H9 (cell line): ENCODE data around the gene HK2. TPM values are rescaled to one million over a fixed set of nuclear protein-coding genes. Genes with fewer than 3 reads are reported as not detected.

Experiments
- DNase-seq: peaks from one replicate; pipeline ENCODE4 v3.0.0-alpha.2; 2017
- H2AFZ ChIP-seq: one replicate; pipeline ENCODE4 v1.6.1; 2013; ENCODE audit warnings: mild to moderate bottlenecking, low read length, control low read depth, moderate library complexity
- H2AK5ac ChIP-seq: 2 replicates; pipeline ENCODE4 v1.6.1; 2013; ENCODE audit warnings: low read length, control low read depth, mixed read lengths; ENCODE audit not compliant: insufficient read length
- H2BK120ac ChIP-seq: one replicate; pipeline ENCODE4 v1.6.1; 2013; ENCODE audit warnings: low read depth, mild to moderate bottlenecking, low read length, control low read depth, inconsistent platforms; ENCODE audit not compliant: poor library complexity, severe bottlenecking
- H2BK12ac ChIP-seq: 2 replicates; pipeline ENCODE4 v1.6.1; 2013; ENCODE audit warnings: low read length, control low read depth, mixed read lengths, low read depth; ENCODE audit not compliant: insufficient read length
- H2BK15ac ChIP-seq: 2 replicates; pipeline ENCODE4 v1.6.1; 2013; ENCODE audit warnings: low read depth, low read length, control low read depth
- H2BK20ac ChIP-seq: one replicate; pipeline ENCODE4 v1.6.1; 2013; ENCODE audit warnings: low read depth, mild to moderate bottlenecking, low read length, control low read depth, inconsistent platforms; ENCODE audit not compliant: poor library complexity, severe bottlenecking
- H2BK5ac ChIP-seq: 2 replicates; pipeline ENCODE4 v1.6.1; 2013; ENCODE audit warnings: low read length, control low read depth, mixed read lengths; ENCODE audit not compliant: insufficient read length
- H3K14ac ChIP-seq: 2 replicates; pipeline ENCODE4 v1.6.1; 2013; ENCODE audit warnings: low read length, control low read depth; ENCODE audit not compliant: insufficient read depth
- H3K18ac ChIP-seq: 2 replicates; pipeline ENCODE4 v1.6.1; 2013; ENCODE audit warnings: low read depth, mild to moderate bottlenecking, mixed read lengths, low read length, control low read depth; ENCODE audit not compliant: insufficient read length
- H3K23ac ChIP-seq: 2 replicates; pipeline ENCODE4 v1.6.1; 2013; ENCODE audit warnings: low read length, control low read depth, mixed read lengths, low read depth; ENCODE audit not compliant: insufficient read length
- H3K23me2 ChIP-seq: 2 replicates; pipeline ENCODE4 v1.6.1; 2013; ENCODE audit warnings: low read depth, mild to moderate bottlenecking, mixed read lengths, low read length, control low read depth; ENCODE audit not compliant: insufficient read length, poor library complexity, severe bottlenecking
- H3K27ac ChIP-seq: 2 replicates; pipeline ENCODE4 v1.5.1; 2013; ENCODE audit warnings: low read length, control low read depth, mixed read lengths, low read depth; ENCODE audit not compliant: insufficient read length
- H3K27me3 ChIP-seq: 2 replicates; pipeline ENCODE4 v1.6.1; 2013; ENCODE audit warnings: low read length, control low read depth, inconsistent platforms; ENCODE audit not compliant: insufficient read depth
- H3K4ac ChIP-seq: 2 replicates; pipeline ENCODE4 v1.6.1; 2013; ENCODE audit warnings: low read depth, mild to moderate bottlenecking, control low read depth, inconsistent platforms, low read length, moderate library complexity
- H3K4me1 ChIP-seq: 2 replicates; pipeline ENCODE4 v1.6.1; 2013; ENCODE audit warnings: low read length, control low read depth, inconsistent platforms; ENCODE audit not compliant: insufficient read depth
- H3K4me2 ChIP-seq: 2 replicates; pipeline ENCODE4 v1.6.1; 2013; ENCODE audit warnings: low read length, control low read depth, mixed read lengths; ENCODE audit not compliant: insufficient read length, insufficient read depth
- H3K56ac ChIP-seq: 2 replicates; pipeline ENCODE4 v1.6.1; 2013; ENCODE audit warnings: low read depth, mild to moderate bottlenecking, mixed read lengths, low read length, control low read depth; ENCODE audit not compliant: insufficient read length
- H3K79me1 ChIP-seq: 2 replicates; pipeline ENCODE4 v1.6.1; 2013; ENCODE audit warnings: low read depth, mild to moderate bottlenecking, moderate library complexity, low read length, control low read depth, inconsistent platforms; ENCODE audit not compliant: insufficient read depth, poor library complexity, severe bottlenecking
- H3K79me2 ChIP-seq: 2 replicates; pipeline ENCODE4 v1.6.1; 2013; ENCODE audit warnings: low read length, control low read depth, inconsistent platforms; ENCODE audit not compliant: insufficient read depth
- H3K9ac ChIP-seq: 2 replicates; pipeline ENCODE4 v1.6.1; 2013; ENCODE audit warnings: low read length, control low read depth, mixed read lengths; ENCODE audit not compliant: insufficient read length; ENCODE audit errors: extremely low read depth
- H3K9me3 ChIP-seq: one replicate; pipeline ENCODE4 v1.6.1; 2013; ENCODE audit warnings: low read depth, low read length, inconsistent platforms; ENCODE audit not compliant: control insufficient read depth
- H3T11ph ChIP-seq: one replicate; pipeline ENCODE4 v1.6.1; 2013; ENCODE audit warnings: mild to moderate bottlenecking, low read length, control low read depth, inconsistent platforms
- H4K20me1 ChIP-seq: one replicate; pipeline ENCODE4 v1.6.1; 2013; ENCODE audit not compliant: control insufficient read depth, insufficient read length, insufficient read depth
- H4K5ac ChIP-seq: 2 replicates; pipeline ENCODE4 v1.6.1; 2013; ENCODE audit warnings: low read depth, mild to moderate bottlenecking, mixed read lengths, low read length, control low read depth; ENCODE audit not compliant: insufficient read length
- H4K8ac ChIP-seq: replicated peaks from 2 replicates; pipeline ENCODE4 v1.6.1; 2013; ENCODE audit warnings: low read length, control low read depth, mixed read lengths, low read depth; ENCODE audit not compliant: insufficient read length
- H4K91ac ChIP-seq: 2 replicates; pipeline ENCODE4 v1.6.1; 2013; ENCODE audit warnings: low read depth, mild to moderate bottlenecking, moderate library complexity, mixed read lengths, low read length, control low read depth; ENCODE audit not compliant: insufficient read length
- H3K27ac Mint-ChIP-seq, 3 experiments: 2 replicates in 2 of 3; 3 replicates in 1 of 3; pipeline ENCODE4 v1.8.0; 2020 to 2021; ENCODE audit warnings: mixed read lengths in 3 of 3, mild to moderate bottlenecking in 1 of 3, moderate library complexity in 1 of 3
- H3K27me3 Mint-ChIP-seq: 2 replicates; pipeline ENCODE4 v1.8.0; 2021; ENCODE audit warnings: low read depth, mild to moderate bottlenecking, moderate library complexity, mixed read lengths
- H3K36me3 Mint-ChIP-seq, 3 experiments: 2 replicates in 2 of 3; 3 replicates in 1 of 3; pipeline ENCODE4 v1.8.0; 2020 to 2021; ENCODE audit warnings: low read depth in 3 of 3, mixed read lengths in 3 of 3; ENCODE audit not compliant: insufficient read depth in 1 of 3
- H3K4me1 Mint-ChIP-seq, 2 experiments: 2 replicates each; pipeline ENCODE4 v1.8.0; 2020; ENCODE audit warnings: mixed read lengths in 2 of 2
- H3K4me3 Mint-ChIP-seq, 2 experiments: 2 replicates in 1 of 2; 3 replicates in 1 of 2; pipeline ENCODE4 v1.8.0; 2020 to 2021; ENCODE audit warnings: mild to moderate bottlenecking in 2 of 2, mixed read lengths in 2 of 2, moderate library complexity in 1 of 2
- H3K9me3 Mint-ChIP-seq, 2 experiments: 2 replicates in 1 of 2; 3 replicates in 1 of 2; pipeline ENCODE4 v1.8.0; 2020; ENCODE audit warnings: mild to moderate bottlenecking in 2 of 2, mixed read lengths in 2 of 2, moderate library complexity in 1 of 2
- WGBS: extraction: QIAGEN DNeasy Blood & Tissue Kit; methylation state at CpG from one replicate; pipeline ENCODE4 v1.1.7; 2013; ENCODE audit warnings: missing lambda C conversion rate, low lambda C conversion rate, mixed read lengths; ENCODE audit not compliant: insufficient read length; ENCODE audit errors: extremely low coverage; 5-methylcytosine and 5-hydroxymethylcytosine counted together
- total RNA-seq: library from RNA; stranded (reverse); gene quantifications from 2 replicates; pipeline ENCODE4 v1.2.1, GENCODE V29; 2021
- TF ChIP-seq, protein P1 (sequence below): fragments of 200-600 bp; sonication (generic); conservative IDR thresholded peaks from 3 replicates; pipeline ENCODE4 v1.8.0; 2021; ENCODE audit warnings: antibody characterized with exemption, mild to moderate bottlenecking

The HK2 gene
- total RNA-seq, 1 experiment from 2014 or later, result 54.3 TPM

- Histone ChIP-seq H3K4me2 (no peak overlapping the region), H3K23me2 (no peaks in the 10 kb centered on the region), H4K20me1 (no peaks in the 10 kb centered on the region), H3K56ac (no peak overlapping the region), H3K4ac (no peak overlapping the region), H3K79me2 (no peaks in the 10 kb centered on the region), H3K27me3 (no peaks in the 10 kb centered on the region), H3K27ac (no peak overlapping the region), H2AFZ (no peak overlapping the region), H2BK12ac (no peak overlapping the region), H3K79me1 (no peaks in the 10 kb centered on the region), H3K14ac (no peak overlapping the region), H3K9ac (no peak overlapping the region), H4K91ac (no peak overlapping the region), H4K8ac (no peak overlapping the region), H4K5ac (no peak overlapping the region), H3K4me1 (no peaks in the 10 kb centered on the region), H2BK5ac (no peak overlapping the region), H2AK5ac (no peak overlapping the region), H2BK120ac (no peak overlapping the region), H2BK20ac (no peak overlapping the region), H3K9me3 (no peaks in the 10 kb centered on the region), H3T11ph (no peak overlapping the region), H3K18ac (no peak overlapping the region), H2BK15ac (no peak overlapping the region), H3K23ac (no peak overlapping the region)
- Mint-ChIP-seq H3K27ac (peak overlapping the region in 1 of 3 experiments; percentile 38; a peak in 1 of 7 replicates), H3K27me3 (no peaks in the 10 kb centered on the region), H3K4me1 (peaks cover 21% of the 10 kb centered on the region in 2 experiments), H3K4me3 (no peak overlapping the region), H3K9me3 (peaks cover 0 to 5% of the 10 kb centered on the region in 2 experiments; a peak in 3 of 5 replicates), H3K36me3 (peaks cover 41 to 61% (median 49%) of the 10 kb centered on the region in 3 experiments)
- no peak for DNase-seq
- TF ChIP-seq, protein P1, sequence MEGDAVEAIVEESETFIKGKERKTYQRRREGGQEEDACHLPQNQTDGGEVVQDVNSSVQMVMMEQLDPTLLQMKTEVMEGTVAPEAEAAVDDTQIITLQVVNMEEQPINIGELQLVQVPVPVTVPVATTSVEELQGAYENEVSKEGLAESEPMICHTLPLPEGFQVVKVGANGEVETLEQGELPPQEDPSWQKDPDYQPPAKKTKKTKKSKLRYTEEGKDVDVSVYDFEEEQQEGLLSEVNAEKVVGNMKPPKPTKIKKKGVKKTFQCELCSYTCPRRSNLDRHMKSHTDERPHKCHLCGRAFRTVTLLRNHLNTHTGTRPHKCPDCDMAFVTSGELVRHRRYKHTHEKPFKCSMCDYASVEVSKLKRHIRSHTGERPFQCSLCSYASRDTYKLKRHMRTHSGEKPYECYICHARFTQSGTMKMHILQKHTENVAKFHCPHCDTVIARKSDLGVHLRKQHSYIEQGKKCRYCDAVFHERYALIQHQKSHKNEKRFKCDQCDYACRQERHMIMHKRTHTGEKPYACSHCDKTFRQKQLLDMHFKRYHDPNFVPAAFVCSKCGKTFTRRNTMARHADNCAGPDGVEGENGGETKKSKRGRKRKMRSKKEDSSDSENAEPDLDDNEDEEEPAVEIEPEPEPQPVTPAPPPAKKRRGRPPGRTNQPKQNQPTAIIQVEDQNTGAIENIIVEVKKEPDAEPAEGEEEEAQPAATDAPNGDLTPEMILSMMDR, result no peak
- no CpG with 5 or more reads among the region's 2 CpGs for WGBS
Observed at GRCh38 chr2:74895001-74895400, 61.1 kb downstream of the HK2 start.
